Hematopoietic multipotent progenitor cell treated with erythropoietin and hydrocortisone succinate and interleukin-3 and kit ligand, for 8 days (in vitro differentiated cells): ENCODE measurements around the gene ARHGEF7.

Source experiments
- DNase-seq: peaks from one replicate; pipeline ENCODE4 v3.0.0-alpha.2; 2015

Gene ARHGEF7

DNA sequence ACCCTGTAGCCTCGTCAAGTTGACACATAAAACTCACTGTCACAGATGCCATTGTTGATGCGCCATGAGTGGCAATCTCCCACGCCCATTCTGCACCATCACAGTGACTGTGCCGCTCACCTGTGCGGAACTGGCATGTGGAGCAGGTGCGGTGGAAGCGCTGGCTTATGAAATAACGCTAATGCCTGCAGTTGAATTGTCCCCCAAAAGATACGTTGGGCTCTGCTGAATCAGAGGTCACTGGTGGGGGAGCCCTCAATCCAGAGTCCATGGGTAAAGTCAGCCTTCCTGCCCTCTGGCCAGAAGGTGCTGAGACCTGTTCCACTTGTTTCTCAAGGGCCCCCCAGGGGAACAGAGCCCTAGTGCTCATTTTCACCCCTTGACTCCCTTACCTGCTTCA lies 2.9 kb upstream of the ARHGEF7 start:
- no peak for DNase-seq

DNA sequence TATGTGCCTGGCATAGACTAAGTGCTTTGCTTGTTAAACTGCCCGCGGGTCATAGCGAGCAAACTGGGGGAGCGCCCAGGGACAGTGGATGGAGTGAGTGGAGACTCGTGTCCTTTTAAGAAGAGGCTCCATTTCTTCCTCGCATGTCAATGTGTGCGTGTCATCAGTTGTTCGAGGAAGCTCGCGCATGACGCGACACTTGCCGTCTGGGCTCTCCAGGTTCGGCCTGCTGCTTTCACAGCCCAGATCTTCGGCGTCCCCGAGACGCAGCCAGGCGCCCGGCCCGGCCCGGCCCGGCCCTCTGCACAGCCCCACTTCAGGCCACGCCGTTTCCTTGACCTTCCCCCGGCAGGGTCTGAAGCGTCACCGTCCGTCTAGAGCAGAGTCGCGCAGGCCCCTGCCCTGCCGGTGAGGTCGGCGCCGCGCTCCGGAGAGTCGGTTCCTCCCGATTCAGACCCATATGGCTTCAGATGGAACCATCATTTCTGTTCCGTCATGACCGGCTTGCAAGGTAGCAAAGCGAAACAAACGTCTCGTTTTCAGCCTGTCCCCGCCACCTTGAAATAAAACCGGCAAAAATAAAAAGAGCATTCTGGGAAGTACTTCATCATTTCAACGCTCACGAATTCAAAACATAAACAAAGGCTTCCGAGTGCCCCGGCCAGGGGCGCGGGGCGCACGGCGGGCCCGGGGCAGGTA lies 599 bp upstream of the ARHGEF7 start:
- DNase-seq, result no peak

DNA sequence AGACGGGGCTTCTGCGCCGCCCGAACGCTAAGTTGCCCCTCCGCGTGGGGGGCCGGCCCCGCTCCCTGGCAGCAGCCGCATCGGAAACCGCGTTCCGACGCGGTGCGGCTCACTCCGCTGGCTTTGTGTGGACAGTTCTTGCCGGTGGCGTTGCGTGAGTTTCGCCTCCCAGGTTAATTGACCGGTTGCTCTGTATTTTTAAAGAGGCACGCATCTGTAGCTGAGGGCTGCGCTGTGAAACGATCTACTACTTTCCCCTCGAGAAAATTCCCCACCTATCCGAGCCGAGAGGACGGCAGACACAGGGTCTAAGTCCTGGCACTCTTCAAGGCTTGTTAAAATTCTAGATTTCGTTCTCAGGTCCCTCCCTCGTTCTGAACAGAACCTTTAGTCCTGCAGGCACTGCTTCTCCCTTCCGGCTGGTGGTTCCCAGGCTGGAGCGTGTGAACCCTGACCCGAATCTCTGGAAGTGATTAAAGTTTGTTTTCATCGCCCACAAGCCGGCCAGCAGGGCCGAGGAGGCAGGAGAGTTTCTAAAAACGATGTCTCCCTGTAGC lies 933 bp downstream of the ARHGEF7 start:
- DNase-seq, result no peak

DNA sequence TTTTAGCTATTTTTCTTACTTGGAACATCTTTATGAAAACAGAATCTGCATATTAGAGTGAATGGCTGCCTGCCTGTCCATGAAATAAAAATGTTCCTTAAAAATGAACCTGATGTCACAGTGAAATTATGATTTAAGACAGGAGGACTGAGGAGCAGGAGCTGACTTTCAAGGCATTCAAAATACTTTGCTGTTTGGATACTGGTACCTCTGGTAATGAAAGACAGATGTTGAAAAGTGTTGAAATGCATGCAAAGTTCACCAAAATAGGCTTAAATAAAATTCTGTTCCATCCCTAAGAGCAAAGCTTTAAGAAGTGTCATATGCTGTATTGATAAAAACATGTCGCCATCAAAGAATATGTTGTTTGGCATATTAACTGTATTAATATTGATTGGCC lies 1.7 kb downstream of the ARHGEF7 start:
- no peak for DNase-seq

DNA sequence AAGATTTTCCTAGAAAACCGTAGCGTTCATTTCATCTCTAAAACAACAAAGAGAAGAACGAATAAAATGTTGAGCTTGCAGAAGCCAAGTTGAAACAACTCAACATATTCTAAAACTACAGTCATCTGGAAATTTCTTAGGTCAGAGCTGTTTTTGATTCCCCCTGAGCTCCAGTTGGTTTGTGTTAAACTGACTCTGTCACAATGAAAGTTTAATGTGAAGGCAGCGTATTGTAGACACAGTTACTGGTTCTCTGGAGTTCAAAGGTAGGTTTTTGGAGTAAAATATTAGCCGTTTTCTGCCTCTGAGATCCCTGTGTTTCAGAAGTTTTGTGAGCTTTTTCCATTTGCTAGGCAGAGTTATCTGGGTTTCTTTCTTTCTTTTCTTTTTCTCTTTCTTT lies 2.2 kb downstream of the ARHGEF7 start:
- DNase-seq, result no peak

DNA sequence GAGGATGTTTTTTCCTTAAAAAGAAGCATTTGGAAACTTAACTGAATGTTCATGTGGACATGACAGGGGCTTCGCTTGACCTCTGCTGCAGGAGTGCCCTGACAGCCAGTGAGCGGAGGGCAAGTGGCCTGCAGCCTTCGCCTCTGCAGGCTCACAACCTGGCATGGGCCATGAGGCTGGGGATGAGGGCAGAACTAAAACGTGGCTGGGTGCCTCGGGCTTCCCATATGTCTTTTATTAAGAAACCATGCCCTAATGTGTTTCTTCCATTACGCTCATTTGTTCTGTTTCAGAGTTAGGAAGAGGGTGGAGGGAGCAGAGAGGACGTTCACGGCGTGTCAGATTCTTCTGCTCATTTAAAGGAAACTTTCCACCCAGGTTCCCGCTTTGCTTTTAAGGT lies 2.9 kb downstream of the ARHGEF7 start:
- DNase-seq, result no peak

DNA sequence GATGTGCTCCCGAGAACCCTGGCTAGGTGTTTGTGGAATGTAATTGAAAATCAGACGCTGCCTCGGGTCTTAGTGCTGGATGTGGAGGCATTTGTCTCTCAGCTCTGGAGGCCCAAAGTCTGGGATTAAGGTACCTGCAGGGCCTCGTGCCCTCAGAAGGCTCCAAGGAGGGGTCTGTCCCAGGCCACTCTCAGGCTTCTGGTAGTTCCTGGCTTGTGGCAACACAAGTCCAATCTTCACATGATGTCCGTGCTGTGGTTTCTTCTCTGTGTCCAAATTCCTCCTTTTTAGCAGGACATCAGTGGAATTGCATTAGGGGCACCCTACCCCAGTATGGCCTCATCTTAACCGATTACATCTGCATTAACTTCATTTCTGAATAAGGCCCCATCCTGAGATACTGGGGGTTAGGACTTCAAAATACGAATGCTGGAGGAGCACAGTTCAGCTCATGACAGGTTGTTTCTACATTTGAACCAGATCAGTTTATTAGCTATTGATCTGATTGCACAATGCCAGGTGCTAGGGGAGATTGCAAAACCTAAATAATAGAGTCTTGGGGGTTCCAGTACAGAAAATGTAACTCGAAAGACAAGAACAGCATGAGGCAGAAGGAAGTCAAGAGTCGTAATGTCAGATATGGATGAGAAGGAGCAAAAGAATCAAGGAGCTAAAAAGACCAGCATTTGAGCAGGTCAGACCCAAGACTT lies 3.9 kb downstream of the ARHGEF7 start:
- no peak for DNase-seq

DNA sequence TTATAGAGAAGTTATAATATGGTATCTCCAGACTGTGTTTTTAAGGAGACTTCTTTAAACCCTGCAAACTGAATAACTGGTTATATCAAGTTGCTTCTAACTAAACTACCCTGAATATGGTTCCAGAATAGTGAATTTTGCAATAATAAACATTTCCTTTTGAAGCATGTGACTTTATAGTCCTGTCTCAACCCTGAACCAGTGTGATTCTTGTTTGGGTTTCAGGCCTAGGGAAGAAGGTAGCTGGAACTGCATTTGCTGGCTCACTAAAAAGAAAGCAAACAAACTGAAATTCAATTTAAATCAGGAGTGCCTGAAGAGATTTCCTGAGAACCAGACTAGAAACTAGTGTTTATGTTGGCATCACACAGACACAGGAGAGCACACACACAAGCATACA lies 4.9 kb downstream of the ARHGEF7 start:
- DNase-seq, result no peak

DNA sequence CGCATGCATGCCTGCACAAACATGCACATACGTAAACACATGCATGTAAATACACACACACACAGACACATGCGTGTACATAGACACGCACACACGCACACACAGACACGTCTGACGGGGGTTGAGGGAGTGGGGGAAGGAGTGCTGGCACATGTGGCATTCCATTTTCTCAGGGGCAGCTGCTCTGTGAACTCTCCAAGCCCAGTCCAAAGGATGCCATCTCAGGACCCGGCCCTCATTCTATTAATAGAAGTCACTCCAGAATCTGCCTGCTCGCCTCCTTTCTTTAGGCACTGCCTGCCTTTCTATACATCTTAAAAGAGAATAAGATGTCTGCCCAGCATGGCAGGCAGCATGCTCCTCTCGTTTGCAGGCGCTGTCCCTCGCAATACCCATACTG lies 5.3 kb downstream of the ARHGEF7 start:
- no peak for DNase-seq

DNA sequence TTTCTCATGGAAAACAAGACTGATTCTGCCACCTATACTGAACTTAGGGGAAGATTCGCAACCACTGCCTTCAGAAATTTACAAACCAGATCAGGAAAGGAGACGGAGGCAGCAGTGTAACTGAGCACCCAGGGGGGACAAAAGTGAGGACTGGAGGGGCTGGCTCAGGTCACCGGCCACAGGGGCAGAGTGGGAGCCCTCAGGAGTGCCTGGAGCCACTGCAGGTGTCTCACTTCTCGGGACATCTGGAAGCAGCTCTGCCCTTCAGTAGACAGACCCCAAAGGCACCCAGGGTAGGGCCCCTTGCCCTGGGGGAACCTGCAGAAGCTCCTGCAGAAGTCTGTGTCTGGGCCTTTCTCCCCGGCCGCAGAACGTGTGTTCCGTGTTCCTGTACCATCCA lies 5.8 kb downstream of the ARHGEF7 start:
- no peak for DNase-seq

DNA sequence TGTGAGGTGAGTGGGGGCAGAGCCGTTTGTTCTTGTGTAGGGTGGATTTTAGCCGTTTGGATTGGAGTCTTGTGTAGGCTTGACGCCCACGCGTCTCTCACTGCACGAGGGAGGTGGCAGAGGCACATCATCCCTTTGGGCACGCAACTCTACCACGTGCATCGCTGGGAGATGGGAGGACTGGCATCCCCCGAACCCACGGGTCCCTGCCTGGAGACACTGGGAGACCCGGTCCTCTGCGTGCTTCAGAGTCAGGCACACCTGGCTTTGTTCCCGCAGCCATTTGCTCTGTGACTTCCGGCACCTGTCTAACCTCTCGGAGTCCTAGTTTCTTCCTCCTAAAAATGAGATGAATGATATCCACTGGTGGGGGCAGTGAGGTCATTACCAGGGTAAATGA lies 6.4 kb downstream of the ARHGEF7 start:
- no peak for DNase-seq

DNA sequence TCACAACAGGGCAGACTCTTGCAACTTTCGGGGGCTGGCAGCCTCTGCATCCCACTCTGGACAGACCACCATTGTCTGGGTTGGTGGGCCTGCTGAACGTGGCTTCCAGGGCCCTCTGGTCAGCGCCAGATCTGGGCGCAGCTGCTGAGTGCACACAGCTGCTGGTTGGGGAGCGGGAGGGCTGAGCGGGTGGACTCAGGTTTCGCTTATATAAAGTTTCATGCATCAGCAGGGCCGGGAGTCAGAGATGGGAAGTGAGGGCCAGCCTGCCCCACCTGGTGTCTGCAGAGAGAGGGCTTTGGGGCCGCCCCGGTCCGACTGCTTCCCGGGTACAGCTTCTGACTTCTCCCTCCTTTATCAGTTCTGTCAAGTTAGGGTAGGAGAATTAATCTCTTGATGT lies 6.9 kb downstream of the ARHGEF7 start:
- no peak for DNase-seq

DNA sequence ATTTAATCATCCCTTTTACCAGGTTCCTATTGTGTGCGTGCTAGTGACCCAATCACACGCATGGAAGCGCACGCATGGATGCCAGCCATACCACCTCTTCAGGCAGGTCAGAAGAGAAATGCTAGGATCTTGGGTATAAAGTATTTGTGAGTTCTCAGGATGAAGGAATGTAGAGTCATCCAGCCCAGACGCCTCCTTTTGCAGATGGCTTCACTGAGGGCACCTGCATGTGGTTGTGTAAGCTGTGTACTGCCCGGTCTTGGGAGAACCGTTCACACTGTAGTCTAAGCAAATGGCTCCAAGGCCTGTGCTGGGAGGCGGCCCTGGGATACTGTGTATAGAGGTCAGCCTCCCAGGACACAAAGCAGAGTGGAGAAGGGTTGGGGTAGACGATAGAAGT lies 7.5 kb downstream of the ARHGEF7 start:
- no peak for DNase-seq

DNA sequence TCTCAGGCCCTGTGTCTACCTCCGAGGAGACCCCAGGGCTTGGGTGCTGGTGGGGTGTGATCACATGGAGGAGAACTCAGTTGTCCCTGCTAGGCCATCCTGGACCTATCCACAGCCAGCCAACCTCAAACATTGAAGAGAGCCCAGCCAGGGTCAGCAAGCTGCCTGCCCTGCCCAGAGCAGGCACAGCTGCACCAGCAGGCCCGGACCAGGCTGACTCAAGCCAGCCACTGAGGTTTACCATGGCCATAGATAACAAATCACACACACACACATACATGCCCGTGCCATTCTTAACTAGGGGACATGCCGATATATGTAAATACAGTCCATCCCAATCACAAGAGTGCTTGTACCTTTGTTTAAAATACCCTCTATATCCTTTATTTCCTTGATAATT lies 8.1 kb downstream of the ARHGEF7 start:
- DNase-seq, result no peak

DNA sequence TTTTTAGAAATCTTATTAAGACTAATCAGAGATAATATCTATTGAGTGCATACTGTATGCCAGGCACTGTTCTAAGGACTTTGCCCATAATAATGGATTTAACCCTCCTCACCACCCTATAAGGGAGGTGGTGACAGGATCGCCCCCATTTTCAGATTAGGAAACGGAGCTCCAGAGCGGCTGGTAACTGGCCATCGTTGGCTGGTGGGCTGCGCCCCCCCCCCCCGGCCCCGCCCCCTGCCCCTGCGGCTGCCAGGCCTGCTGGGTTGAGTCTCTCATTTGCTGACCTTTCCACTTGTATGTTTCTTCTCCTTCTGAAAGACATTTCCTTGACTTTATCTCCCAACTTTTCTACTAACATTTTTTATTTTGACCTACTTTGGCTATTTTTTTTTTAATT lies 8.5 kb downstream of the ARHGEF7 start:
- DNase-seq, result no peak

DNA sequence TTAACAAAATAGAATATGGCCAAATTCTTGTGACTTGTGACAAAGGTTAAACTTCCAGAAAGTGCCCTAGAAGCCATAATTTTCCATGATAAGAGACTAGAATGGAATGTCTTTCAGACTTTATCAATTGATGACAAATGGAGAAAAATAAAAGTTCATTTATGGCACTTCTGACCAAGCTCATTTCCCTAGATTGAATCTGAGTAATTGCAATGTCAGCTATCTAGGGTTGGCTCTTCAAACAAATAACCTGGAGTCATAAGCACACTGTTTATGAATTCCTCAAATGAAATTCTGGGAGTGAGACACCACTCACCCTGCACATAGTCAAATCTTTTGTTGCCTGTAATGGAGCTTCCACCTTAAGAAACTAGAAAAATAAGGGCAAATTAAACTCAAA lies 11.4 kb downstream of the ARHGEF7 start:
- DNase-seq, result no peak

DNA sequence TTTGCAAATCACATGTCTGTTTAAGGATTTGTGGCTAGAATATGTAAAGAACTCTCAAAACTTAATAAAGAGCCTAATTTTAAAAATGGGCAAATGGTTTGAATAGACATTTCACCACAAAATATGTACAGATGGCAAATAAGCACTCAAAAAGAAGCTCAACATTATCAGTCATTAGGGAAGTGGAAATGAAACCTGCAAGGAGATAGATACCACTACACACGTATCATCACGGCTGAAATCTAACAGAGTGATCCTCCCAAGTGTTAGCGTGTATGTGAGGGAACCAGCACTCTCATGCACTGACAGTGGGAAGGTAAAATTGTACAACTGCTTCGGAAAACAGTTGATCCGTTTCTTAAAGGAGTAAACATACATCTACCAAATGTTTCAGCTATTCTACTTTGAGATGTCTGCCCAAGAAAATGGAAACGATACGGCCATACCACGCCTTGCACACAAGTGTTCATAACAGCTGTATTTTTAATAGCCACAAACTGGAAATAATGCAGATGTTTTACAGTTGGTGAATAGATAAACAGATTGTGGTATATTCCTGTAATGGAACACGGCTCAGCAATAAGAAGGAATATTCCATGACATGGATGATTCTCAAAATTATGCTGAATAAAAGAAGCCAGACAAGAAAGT lies 14.5 kb downstream of the ARHGEF7 start:
- DNase-seq, result no peak

DNA sequence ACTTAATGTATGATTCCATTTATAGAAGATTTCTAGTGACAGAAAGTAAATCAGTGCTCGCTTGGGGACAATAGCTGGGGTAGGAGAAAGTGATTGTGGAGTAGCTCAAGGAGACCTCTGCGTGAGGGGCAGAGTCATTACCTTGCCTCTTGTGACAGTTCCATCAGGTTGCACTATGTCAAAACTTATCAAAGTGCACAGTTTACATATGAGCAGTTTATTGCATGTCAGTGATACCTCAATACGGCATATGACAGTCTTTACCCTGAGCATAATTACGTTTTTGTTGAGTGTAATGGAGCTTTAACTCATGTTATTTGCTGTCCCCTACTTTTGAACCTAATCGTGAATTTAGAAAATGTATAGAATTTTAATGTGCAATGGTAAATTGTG lies 15.0 kb downstream of the ARHGEF7 start:
- DNase-seq, result no peak

DNA sequence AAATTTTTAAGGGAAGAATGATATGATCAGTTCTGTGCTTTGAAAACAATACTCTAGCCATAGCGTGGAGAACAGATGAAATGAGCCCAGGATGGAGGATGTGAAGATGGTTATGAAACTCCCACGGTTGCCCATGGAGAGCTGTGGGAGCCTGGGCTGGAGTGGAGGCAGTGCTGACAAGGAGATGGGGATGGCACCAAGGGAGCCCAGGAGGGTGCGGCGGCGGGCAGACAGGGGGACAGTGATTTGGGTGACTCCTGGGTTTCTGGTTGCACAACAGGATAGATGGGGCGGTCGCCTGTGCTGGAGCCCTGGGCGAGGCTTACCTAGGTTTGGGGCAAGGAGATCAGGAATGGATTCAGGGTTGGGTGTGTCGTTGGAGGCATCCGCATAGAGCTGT lies 15.9 kb downstream of the ARHGEF7 start:
- DNase-seq, result no peak

DNA sequence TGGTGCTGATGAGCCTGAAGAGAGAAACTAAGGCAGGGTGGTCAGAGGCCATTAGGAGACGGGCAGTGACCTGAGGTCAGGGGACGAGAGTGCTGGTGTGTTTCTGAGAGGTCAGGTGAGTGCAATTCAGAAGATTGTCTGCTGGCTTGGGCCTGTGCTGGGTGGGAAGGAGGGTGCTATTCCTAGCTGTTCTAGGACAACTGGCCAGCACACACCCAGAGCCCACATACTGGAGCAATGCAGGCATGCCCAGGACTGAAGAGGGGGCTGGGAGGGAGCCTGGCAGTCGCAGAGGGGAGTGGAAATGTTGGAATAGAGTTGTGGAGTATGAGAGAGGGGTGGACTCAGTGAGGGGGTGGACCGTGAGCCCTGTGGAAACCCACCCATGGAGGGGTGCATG lies 16.5 kb downstream of the ARHGEF7 start:
- DNase-seq, result no peak

DNA sequence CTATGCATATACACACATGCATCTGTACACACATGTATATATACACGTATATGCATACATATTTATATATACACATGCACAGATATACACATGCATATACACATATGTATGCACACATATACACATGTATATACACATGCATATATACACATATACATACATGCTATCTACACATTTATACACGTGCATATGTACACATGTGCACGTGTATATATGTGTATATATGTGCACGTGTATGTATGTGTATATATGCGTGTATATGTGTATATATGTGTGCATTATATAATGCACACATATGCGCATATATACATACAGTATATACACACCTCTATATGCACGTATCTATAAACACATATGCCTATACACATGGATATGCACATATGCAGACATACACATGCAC lies 17.8 kb downstream of the ARHGEF7 start:
- no peak for DNase-seq

DNA sequence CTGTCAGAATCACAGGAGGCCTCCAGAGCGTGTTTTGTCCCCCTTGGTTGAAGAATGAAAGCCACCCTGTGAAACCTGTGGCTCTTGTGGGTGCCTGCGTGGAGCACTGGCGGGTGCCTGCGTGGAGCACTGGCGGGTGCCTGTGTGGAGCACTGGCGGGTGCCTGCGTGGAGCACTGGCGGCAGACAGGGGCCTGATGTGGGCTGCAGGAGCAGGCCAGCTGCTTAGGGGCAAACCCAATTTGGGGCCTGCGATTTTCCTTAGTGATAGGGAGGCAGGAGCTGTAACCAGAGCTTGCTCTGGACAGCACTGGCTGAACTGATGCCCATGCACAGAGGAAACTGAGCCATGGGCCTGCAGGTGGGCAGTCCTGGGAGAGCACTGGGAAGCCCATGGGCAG lies 24.3 kb downstream of the ARHGEF7 start:
- DNase-seq, result no peak

DNA sequence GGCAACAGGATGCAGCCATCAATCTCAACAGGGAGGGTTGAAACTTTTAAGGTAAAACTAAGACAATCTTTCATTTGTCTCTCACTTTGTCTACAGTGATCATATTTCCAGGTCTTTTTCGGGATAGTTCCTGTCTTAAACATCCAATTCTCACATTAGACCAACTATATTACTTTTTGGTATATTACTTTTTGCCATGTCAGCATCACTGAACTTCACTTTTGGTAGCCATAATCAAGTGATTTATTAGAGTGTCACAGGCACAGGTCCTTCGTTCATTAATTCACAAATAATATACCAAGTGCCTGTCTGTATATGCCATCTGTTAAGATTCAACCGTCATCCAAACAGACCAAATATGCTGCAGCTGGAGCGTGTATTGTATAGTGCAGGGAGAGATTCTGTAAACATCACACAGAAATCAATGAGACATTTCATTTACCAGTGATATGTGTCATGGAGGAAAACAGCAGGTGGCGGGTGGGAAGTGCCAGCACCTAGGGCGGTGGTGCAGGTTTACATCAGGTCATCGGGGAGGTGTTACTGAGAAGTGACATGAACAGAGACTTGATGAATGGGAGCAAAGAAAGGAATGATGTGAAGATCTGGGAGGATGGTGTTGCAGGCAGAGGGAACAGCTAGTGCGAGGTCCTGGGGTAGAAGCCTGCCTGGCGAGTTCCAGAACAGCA lies 24.9 kb downstream of the ARHGEF7 start:
- no peak for DNase-seq
